Uterus (tissue), 2 donors: ENCODE results near the gene CPLX1.

Experiments used
- CTCF ChIP-seq, 4 experiments: fragments of 200-600 bp in 2 of 4; fragments of 450-650 bp in 2 of 4; sonication (generic) in 2 of 4; IDR thresholded peaks; one replicate each; pipeline ENCODE4 v1.5.1; 2016 to 2019; ENCODE audit warnings: antibody characterized with exemption in 4 of 4, mild to moderate bottlenecking in 2 of 4, moderate library complexity in 1 of 4
- POLR2A ChIP-seq, 2 donors: fragments of 450-650 bp; IDR thresholded peaks; one replicate each; pipeline ENCODE4 v1.6.1; 2016; ENCODE audit warnings: antibody characterized with exemption in 2 of 2, mild to moderate bottlenecking in 1 of 2, moderate library complexity in 1 of 2

- no peak for TF ChIP-seq CTCF (IDR thresholded peaks at IDR 0.05)
- no peak for TF ChIP-seq POLR2A (IDR thresholded peaks at IDR 0.05)
Measured at GRCh38 chr4:832536-832935, 6.6 kb upstream of the CPLX1 start.
